Middle frontal gyrus (tissue), 1 donor: ENCODE results near the gene DAGLA.

Experiments used
- DNase-seq: peaks from one replicate; pipeline ENCODE4 v3.0.0-alpha.2; 2015; ENCODE audit warnings: low spot score; ENCODE audit errors: extremely low spot score

DAGLA gene

GRCh38 chr11:61690706-61691379 is 10.7 kb downstream of the DAGLA start:
- DNase-seq = no peak

- no peak for DNase-seq
These were observed 11.4 kb downstream of the DAGLA start for GRCh38 chr11:61691380-61692156.

- no peak for DNase-seq
These were observed 13.9 kb downstream of the DAGLA start for GRCh38 chr11:61693922-61694601.

- no peak for DNase-seq
These were observed 14.4 kb downstream of the DAGLA start for GRCh38 chr11:61694602-61694939.

- DNase-seq = no peak
These were observed 14.9 kb downstream of the DAGLA start for GRCh38 chr11:61694946-61695706.

GRCh38 chr11:61695917-61696316 is 15.7 kb downstream of the DAGLA start:
- DNase-seq = no peak

GRCh38 chr11:61696602-61697001 is 16.4 kb downstream of the DAGLA start:
- DNase-seq = no peak

- DNase-seq = no peak
These were observed 16.9 kb downstream of the DAGLA start for GRCh38 chr11:61697078-61697502.

GRCh38 chr11:61697764-61698163 is 17.6 kb downstream of the DAGLA start:
- no peak for DNase-seq

GRCh38 chr11:61698173-61698948 is 18.2 kb downstream of the DAGLA start:
- DNase-seq = no peak

GRCh38 chr11:61699737-61700160 is 19.6 kb downstream of the DAGLA start:
- DNase-seq = no peak

GRCh38 chr11:61700212-61700611 is 20.0 kb downstream of the DAGLA start:
- no peak for DNase-seq

- no peak for DNase-seq
These were observed 20.5 kb downstream of the DAGLA start for GRCh38 chr11:61700720-61701119.

- DNase-seq = no peak
These were observed 21.2 kb downstream of the DAGLA start for GRCh38 chr11:61701242-61701886.

- no peak for DNase-seq
These were observed 22.6 kb downstream of the DAGLA start for GRCh38 chr11:61702701-61703312.

- DNase-seq = no peak
These were observed 24.6 kb downstream of the DAGLA start for GRCh38 chr11:61704838-61705237.

- no peak for DNase-seq
These were observed 26.5 kb downstream of the DAGLA start for GRCh38 chr11:61706452-61707400.

- no peak for DNase-seq
These were observed 27.4 kb downstream of the DAGLA start for GRCh38 chr11:61707574-61707973.

- no peak for DNase-seq
These were observed 28.9 kb downstream of the DAGLA start for GRCh38 chr11:61709110-61709509.
